Thymus (tissue), 11 donors: ENCODE measurements around the gene DNAH10. TPM values are rescaled to one million over a fixed set of nuclear protein-coding genes. Genes with fewer than 3 reads are reported as not detected.

Experiments
- DNase-seq, 9 donors: peaks; one replicate each; pipeline ENCODE4 v3.0.0-alpha.2; 2013; ENCODE audit warnings: low spot score in 9 of 9, low read depth in 6 of 9, missing footprints in 1 of 9
- H3K27ac ChIP-seq, 2 donors: one replicate each; pipeline ENCODE4 v1.5.1; 2013; ENCODE audit warnings: control low read depth in 1 of 2, low read depth in 1 of 2, low read length in 1 of 2, mild to moderate bottlenecking in 1 of 2, moderate library complexity in 1 of 2
- H3K27me3 ChIP-seq, 2 donors: one replicate each; pipeline ENCODE4 v1.5.1; 2013; ENCODE audit warnings: low read length in 1 of 2; ENCODE audit not compliant: control insufficient read depth in 2 of 2, insufficient read depth in 1 of 2
- H3K36me3 ChIP-seq, 2 donors: one replicate each; pipeline ENCODE4 v1.5.1; 2013; ENCODE audit warnings: low read length in 1 of 2, mild to moderate bottlenecking in 1 of 2, moderate library complexity in 1 of 2; ENCODE audit not compliant: control insufficient read depth in 2 of 2, insufficient read depth in 2 of 2
- H3K4me1 ChIP-seq, 2 donors: one replicate each; pipeline ENCODE4 v1.5.1; 2013; ENCODE audit warnings: low read length in 2 of 2; ENCODE audit not compliant: control insufficient read depth in 2 of 2, insufficient read depth in 2 of 2
- H3K4me3 ChIP-seq, 2 donors: one replicate each; pipeline ENCODE4 v1.5.1; 2013; ENCODE audit warnings: low read length in 2 of 2, control low read depth in 1 of 2, mild to moderate bottlenecking in 1 of 2
- H3K9me3 ChIP-seq, 2 donors: one replicate each; pipeline ENCODE4 v1.5.1; 2013; ENCODE audit warnings: low read length in 1 of 2, mild to moderate bottlenecking in 1 of 2; ENCODE audit not compliant: control insufficient read depth in 2 of 2, insufficient read depth in 1 of 2
- WGBS: extraction: QIAGEN DNeasy Blood & Tissue Kit; methylation state at CpG from one replicate; pipeline ENCODE4 v1.1.7; 2013; 5-methylcytosine and 5-hydroxymethylcytosine counted together
- polyA plus RNA-seq: library from polyadenylated mRNA; stranded (reverse); fragments of 200-250 nt; gene quantifications from one replicate; pipeline ENCODE4 v1.2.3, GENCODE V29; 2013
- total RNA-seq: library from RNA; stranded (reverse); fragments of 120-200 nt; gene quantifications from one replicate; pipeline ENCODE4 v1.2.4, GENCODE V29; 2013
- donor health status: healthy.

DNAH10 gene
- total and polyA plus RNA-seq, 2 donors, result 0.47 to 0.82 TPM

- Histone ChIP-seq H3K9me3 (peaks cover 0 to 3% of the 10 kb centered on the region in 2 donors), H3K27ac (no peak overlapping the region), H3K4me1 (peaks cover 6 to 7% of the 10 kb centered on the region in 2 donors), H3K36me3 (peaks cover 18 to 54% of the 10 kb centered on the region in 2 donors), H3K4me3 (no peak overlapping the region), H3K27me3 (no peaks in the 10 kb centered on the region)
- no peak for DNase-seq
- WGBS, result 99% methylated on average over 2 of the region's 2 CpGs
These were observed 40.9 kb upstream of the DNAH10 start for GRCh38 chr12:123721245-123721644.

- no peaks in the 10 kb centered on the region for H3K27me3 ChIP-seq
- 95% methylated on average over 8 of the region's 8 CpGs for WGBS
These were observed 39.1 kb upstream of the DNAH10 start for GRCh38 chr12:123723011-123723410.

GRCh38 chr12:123723765-123724164 lies 38.3 kb upstream of the DNAH10 start:
- WGBS, result 11% methylated on average over 5 of the region's 5 CpGs
- Histone ChIP-seq H3K4me1 (peaks cover 6 to 7% of the 10 kb centered on the region in 2 donors), H3K36me3 (peaks cover 23 to 77% of the 10 kb centered on the region in 2 donors), H3K9me3 (peaks cover 0 to 3% of the 10 kb centered on the region in 2 donors), H3K4me3 (no peak overlapping the region), H3K27ac (no peak overlapping the region), H3K27me3 (no peaks in the 10 kb centered on the region)
- peak in 2 of 9 donors; percentile 4 to 37 for DNase-seq

More at GRCh38 chr12:123723011-123723410, 39.1 kb upstream of the DNAH10 start:
- peaks cover 18 to 69% of the 10 kb centered on the region in 2 donors for H3K36me3 ChIP-seq
- peaks cover 0 to 3% of the 10 kb centered on the region in 2 donors for H3K9me3 ChIP-seq
- DNase-seq, result no peak
- peaks cover 6 to 7% of the 10 kb centered on the region in 2 donors for H3K4me1 ChIP-seq
- no peak overlapping the region for H3K27ac ChIP-seq
- no peak overlapping the region for H3K4me3 ChIP-seq

GRCh38 chr12:123726244-123726643 lies 35.9 kb upstream of the DNAH10 start:
- no peak overlapping the region for H3K27ac ChIP-seq
- H3K9me3 ChIP-seq, result peaks cover 0 to 3% of the 10 kb centered on the region in 2 donors
- no peak overlapping the region for H3K4me3 ChIP-seq
- no peak for DNase-seq
- no peaks in the 10 kb centered on the region for H3K27me3 ChIP-seq
- peaks cover 19 to 76% of the 10 kb centered on the region in 2 donors for H3K36me3 ChIP-seq
- WGBS, result 95% methylated on average over 2 of the region's 2 CpGs
- peaks cover 6 to 7% of the 10 kb centered on the region in 2 donors for H3K4me1 ChIP-seq

- Histone ChIP-seq H3K9me3 (no peaks in the 10 kb centered on the region), H3K4me3 (no peak overlapping the region), H3K27me3 (no peaks in the 10 kb centered on the region), H3K27ac (no peak overlapping the region), H3K4me1 (peaks cover 6 to 7% of the 10 kb centered on the region in 2 donors), H3K36me3 (peaks cover 23 to 77% of the 10 kb centered on the region in 2 donors)
- WGBS, result 98% methylated on average over 2 of the region's 2 CpGs
- DNase-seq, result no peak
These were observed 35.1 kb upstream of the DNAH10 start for GRCh38 chr12:123726962-123727361.

GRCh38 chr12:123727878-123728277 lies 34.2 kb upstream of the DNAH10 start:
- Histone ChIP-seq H3K4me1 (peaks cover 6 to 7% of the 10 kb centered on the region in 2 donors), H3K27ac (no peak overlapping the region), H3K27me3 (no peaks in the 10 kb centered on the region), H3K4me3 (no peak overlapping the region), H3K36me3 (peaks cover 26 to 79% of the 10 kb centered on the region in 2 donors), H3K9me3 (no peaks in the 10 kb centered on the region)
- DNase-seq, result no peak
- 84% methylated on average over 3 of the region's 3 CpGs for WGBS

GRCh38 chr12:123731596-123731995 lies 30.5 kb upstream of the DNAH10 start:
- no peak for DNase-seq
- Histone ChIP-seq H3K9me3 (no peaks in the 10 kb centered on the region), H3K27me3 (no peaks in the 10 kb centered on the region), H3K36me3 (peaks cover 55 to 88% of the 10 kb centered on the region in 2 donors), H3K4me1 (no peaks in the 10 kb centered on the region), H3K4me3 (no peak overlapping the region), H3K27ac (no peak overlapping the region)
- WGBS, result 97% methylated on average over 2 of the region's 2 CpGs

- H3K27ac ChIP-seq, result no peak overlapping the region
- H3K27me3 ChIP-seq, result no peaks in the 10 kb centered on the region
- no peaks in the 10 kb centered on the region for H3K4me1 ChIP-seq
- WGBS, result 97% methylated on average over 12 of the region's 12 CpGs
- no peak for DNase-seq
- H3K36me3 ChIP-seq, result peaks cover 62 to 89% of the 10 kb centered on the region in 2 donors
- no peaks in the 10 kb centered on the region for H3K9me3 ChIP-seq
- no peak overlapping the region for H3K4me3 ChIP-seq
These were observed 29.9 kb upstream of the DNAH10 start for GRCh38 chr12:123732251-123732650.

GRCh38 chr12:123733229-123733628 lies 28.9 kb upstream of the DNAH10 start:
- Histone ChIP-seq H3K36me3 (peaks cover 65 to 83% of the 10 kb centered on the region in 2 donors), H3K27ac (no peak overlapping the region), H3K9me3 (no peaks in the 10 kb centered on the region), H3K4me1 (no peaks in the 10 kb centered on the region), H3K4me3 (no peak overlapping the region), H3K27me3 (no peaks in the 10 kb centered on the region)
- no peak for DNase-seq
- 94% methylated on average over 10 of the region's 10 CpGs for WGBS
